H1 (cell line): ENCODE data around the gene POM121C. TPM values are rescaled to one million over a fixed set of nuclear protein-coding genes. Genes with fewer than 3 reads are reported as not detected.
"Not testable (repeated sequence)": the region's sequence is repeated elsewhere in the genome, so short reads cannot be mapped to it uniquely, and the experiment has no call there.

Experiments
- CTCF ChIA-PET: fragments of 300-600 bp; sonication (Branson Sonifier 250); formaldehyde crosslinking; loops from one replicate; lab custom pipeline; 2021; ENCODE audit not compliant: partially characterized antibody; lab: Charles Lee
- POLR2A ChIA-PET: fragments of 300-600 bp; sonication (Branson Sonifier 250); formaldehyde crosslinking; loops from one replicate; lab custom pipeline; 2021; ENCODE audit warnings: inconsistent platforms; ENCODE audit not compliant: partially characterized antibody; lab: Charles Lee
- DNase-seq, 2 experiments: peaks; one replicate each; pipeline versions ENCODE4 v3.0.0 to v3.0.0-alpha.2; 2010 to 2022; ENCODE audit warnings: low spot score in 2 of 2, low read depth in 1 of 2, mixed read lengths in 1 of 2
- FAIRE-seq: peaks from 2 replicates; lab custom pipeline; 2011; peaks lifted over from hg19 to GRCh38; lab: Jason Lieb, UNC
- H2AFZ ChIP-seq: 2 replicates; pipeline ENCODE4 v1.8.1; 2012; ENCODE audit warnings: low read length, inconsistent platforms
- H2AK5ac ChIP-seq: 2 replicates; pipeline ENCODE4 v1.6.1; 2013; ENCODE audit warnings: low read depth, low read length
- H2BK120ac ChIP-seq: replicated peaks from 2 replicates; pipeline ENCODE3; 2013; ENCODE audit warnings: low read depth, low read length, inconsistent platforms
- H2BK12ac ChIP-seq: 2 replicates; pipeline ENCODE4 v1.6.1; 2013; ENCODE audit warnings: low read depth, low read length
- H2BK15ac ChIP-seq: 2 replicates; pipeline ENCODE4 v1.6.1; 2013; ENCODE audit warnings: low read length
- H2BK20ac ChIP-seq: 2 replicates; pipeline ENCODE4 v1.6.1; 2013; ENCODE audit warnings: low read length
- H2BK5ac ChIP-seq: 2 replicates; pipeline ENCODE4 v1.6.1; 2013; ENCODE audit warnings: low read depth, low read length
- H3K14ac ChIP-seq: 2 replicates; pipeline ENCODE4 v1.6.1; 2013; ENCODE audit warnings: inconsistent platforms; ENCODE audit not compliant: insufficient read length
- H3K18ac ChIP-seq: 2 replicates; pipeline ENCODE4 v1.6.1; 2013; ENCODE audit warnings: low read length; ENCODE audit errors: extremely low read depth
- H3K23ac ChIP-seq: 2 replicates; pipeline ENCODE4 v1.6.1; 2013; ENCODE audit warnings: inconsistent platforms; ENCODE audit not compliant: insufficient read length
- H3K23me2 ChIP-seq: 2 replicates; pipeline ENCODE4 v1.6.1; 2013; ENCODE audit warnings: low read depth, low read length
- H3K27ac ChIP-seq: 2 replicates; pipeline ENCODE4 v1.6.1; 2011; ENCODE audit warnings: low read depth, low read length, inconsistent platforms
- H3K27me3 ChIP-seq, 4 experiments: replicated peaks in 1 of 4; 1 replicate in 1 of 4; 2 replicates in 3 of 4; pipeline versions ENCODE4 v1.6.1 to v1.8.1; 2011 to 2013; ENCODE audit warnings: low read length in 3 of 4, mild to moderate bottlenecking in 3 of 4, inconsistent platforms in 2 of 4, mixed read lengths in 2 of 4, moderate library complexity in 1 of 4; ENCODE audit not compliant: control insufficient read depth in 3 of 4, insufficient read depth in 3 of 4; ENCODE audit errors: extremely low read depth in 1 of 4
- H3K36me3 ChIP-seq, 4 experiments: 2 replicates each; pipeline versions ENCODE4 v1.6.1 to v1.8.1; 2011 to 2013; ENCODE audit warnings: mild to moderate bottlenecking in 4 of 4, low read length in 3 of 4, moderate library complexity in 2 of 4, control low read depth in 1 of 4, inconsistent platforms in 1 of 4; ENCODE audit not compliant: insufficient read depth in 4 of 4, control insufficient read depth in 2 of 4
- H3K4ac ChIP-seq: replicated peaks from 2 replicates; pipeline ENCODE3; 2013; ENCODE audit warnings: low read length, low read depth, mixed read lengths, inconsistent platforms; ENCODE audit not compliant: insufficient read length
- H3K4me1 ChIP-seq, 4 experiments: replicated peaks in 1 of 4; 1 replicate in 1 of 4; 2 replicates in 3 of 4; pipeline versions ENCODE4 v1.6.1 to v1.8.1; 2011 to 2013; ENCODE audit warnings: low read length in 3 of 4, inconsistent platforms in 2 of 4, mixed read lengths in 1 of 4; ENCODE audit not compliant: insufficient read depth in 4 of 4, control insufficient read depth in 3 of 4
- H3K4me2 ChIP-seq, 2 experiments: 2 replicates each; pipeline versions ENCODE4 v1.6.1 to v1.8.1; 2011 to 2013; ENCODE audit warnings: low read depth in 2 of 2, low read length in 2 of 2, control low read depth in 1 of 2, inconsistent platforms in 1 of 2, mild to moderate bottlenecking in 1 of 2; ENCODE audit not compliant: insufficient read depth in 1 of 2
- H3K4me3 ChIP-seq, 4 experiments: fragments of 200-600, 300-600 bp in 1 of 4; sonication (generic), shearing (Covaris generic), sonication (Bioruptor Twin) in 1 of 4; 2 replicates each; pipeline versions ENCODE4 v1.5.1 to v1.8.1; 2011 to 2016; ENCODE audit warnings: low read length in 4 of 4, low read depth in 3 of 4, control low read depth in 2 of 4, inconsistent platforms in 2 of 4, mild to moderate bottlenecking in 2 of 4, mixed read lengths in 1 of 4, moderate library complexity in 1 of 4; ENCODE audit not compliant: insufficient read depth in 2 of 4; ENCODE audit errors: extremely low read depth in 1 of 4
- H3K56ac ChIP-seq: replicated peaks from 2 replicates; pipeline ENCODE3; 2013; ENCODE audit warnings: low read depth, mild to moderate bottlenecking, mixed read lengths, low read length, inconsistent platforms; ENCODE audit not compliant: insufficient read length
- H3K79me1 ChIP-seq: 2 replicates; pipeline ENCODE4 v1.6.1; 2013; ENCODE audit warnings: low read depth, low read length, control low read depth
- H3K79me2 ChIP-seq, 2 experiments: 2 replicates each; pipeline versions ENCODE4 v1.6.1 to v1.8.1; 2012 to 2013; ENCODE audit warnings: low read length in 2 of 2, mild to moderate bottlenecking in 2 of 2, inconsistent platforms in 1 of 2; ENCODE audit not compliant: insufficient read depth in 2 of 2, control insufficient read depth in 1 of 2
- H3K9ac ChIP-seq, 4 experiments: replicated peaks in 1 of 4; 1 replicate in 1 of 4; 2 replicates in 3 of 4; pipeline versions ENCODE4 v1.6.1 to v1.8.1; 2011 to 2013; ENCODE audit warnings: low read depth in 3 of 4, low read length in 3 of 4, control low read depth in 2 of 4, mild to moderate bottlenecking in 2 of 4, moderate library complexity in 2 of 4, inconsistent platforms in 1 of 4; ENCODE audit errors: extremely low read depth in 1 of 4
- H3K9me3 ChIP-seq, 2 experiments: 2 replicates each; pipeline versions ENCODE4 v1.6.1 to v1.8.1; 2012 to 2013; ENCODE audit warnings: mild to moderate bottlenecking in 2 of 2, moderate library complexity in 2 of 2, control low read depth in 1 of 2, inconsistent platforms in 1 of 2, low read depth in 1 of 2, low read length in 1 of 2, mixed read lengths in 1 of 2; ENCODE audit not compliant: insufficient read depth in 2 of 2
- H4K20me1 ChIP-seq, 2 experiments: replicated peaks in 1 of 2; 2 replicates each; pipeline versions ENCODE3 to v1.8.1; 2011 to 2013; ENCODE audit warnings: inconsistent platforms in 2 of 2, low read length in 2 of 2, mild to moderate bottlenecking in 1 of 2; ENCODE audit not compliant: insufficient read depth in 2 of 2, control insufficient read depth in 1 of 2
- H4K5ac ChIP-seq: 2 replicates; pipeline ENCODE4 v1.6.1; 2013; ENCODE audit warnings: low read length, low read depth, mixed read lengths, inconsistent platforms; ENCODE audit not compliant: insufficient read length
- H4K8ac ChIP-seq: 2 replicates; pipeline ENCODE4 v1.8.0; 2013; ENCODE audit warnings: mild to moderate bottlenecking, moderate library complexity, low read length, inconsistent platforms; ENCODE audit not compliant: insufficient read depth; ENCODE audit errors: extremely low read depth
- H4K91ac ChIP-seq: replicated peaks from 2 replicates; pipeline ENCODE3; 2013; ENCODE audit warnings: low read length, mixed read lengths, inconsistent platforms; ENCODE audit not compliant: insufficient read length
- WGBS, 2 experiments: shearing (Covaris generic) in 1 of 2; methylation state at CpG; one replicate each; pipeline versions ENCODE4 v1.1.6 to v1.1.7; 2013 to 2015; ENCODE audit warnings: low lambda C conversion rate in 2 of 2, mixed read lengths in 2 of 2, inconsistent platforms in 1 of 2, low coverage in 1 of 2, missing lambda C conversion rate in 1 of 2; ENCODE audit not compliant: insufficient replicate concordance in 2 of 2, insufficient coverage in 1 of 2, insufficient read length in 1 of 2; ENCODE audit errors: extremely low coverage in 1 of 2, missing lambda C conversion rate in 1 of 2; 5-methylcytosine and 5-hydroxymethylcytosine counted together
- polyA plus RNA-seq, 7 experiments: library from polyadenylated mRNA; depleted of rRNA in 3 of 7; stranded (reverse) in 5 of 7; unstranded in 2 of 7; fragments of >200 nt in 5 of 7; fragments of 200-250 nt in 2 of 7; gene quantifications; 1 replicate in 5 of 7; 2 replicates in 1 of 7; 4 replicates in 1 of 7; pipeline versions ENCODE4 v1.2.1 to v1.2.3, GENCODE V29; 2011 to 2013; ENCODE audit warnings: missing spikeins in 2 of 7, mixed read lengths in 2 of 7
- total RNA-seq: library from RNA; stranded (reverse); fragmentation: NEBNext Ultra II Directional; extraction: Animal tissue kit (Norgen Biotek cat#: 25700); gene quantifications from 2 replicates; pipeline ENCODE4 v1.2.1, GENCODE V29; 2021

POM121C gene
- total and polyA plus RNA-seq, 2 of the 8 experiments (the other 6 are each of a cell fraction or from before 2014, with no cell fraction given): 16.5 to 58.0 TPM

DNA sequence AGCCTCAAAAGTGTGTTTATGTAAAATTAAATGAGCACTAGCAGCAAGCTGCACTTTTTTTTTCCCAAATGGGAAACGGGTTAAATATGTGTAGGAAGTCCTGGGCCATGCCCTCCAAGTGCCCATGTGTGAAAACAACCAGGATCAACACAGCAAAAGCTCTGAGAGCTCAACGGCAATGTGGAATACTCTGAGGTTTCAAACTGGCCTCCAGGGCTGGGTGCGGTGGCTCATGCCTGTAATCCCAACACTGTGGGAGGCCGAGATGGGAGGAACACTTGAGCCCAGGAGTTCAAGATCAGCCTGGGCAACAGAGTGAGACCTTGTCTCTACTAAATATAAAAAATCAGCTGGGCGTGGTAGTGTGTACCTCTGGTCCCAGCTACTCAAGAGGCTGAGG lies 28.1 kb downstream of the POM121C start:
- H2BK15ac ChIP-seq, H3K4me3 ChIP-seq, H2AFZ ChIP-seq, H3K9ac ChIP-seq, H3K79me1 ChIP-seq, H3K4me2 ChIP-seq, H4K8ac ChIP-seq, H4K5ac ChIP-seq, H3K27ac ChIP-seq, H4K20me1 ChIP-seq, H3K23me2 ChIP-seq, H3K79me2 ChIP-seq, H3K36me3 ChIP-seq, DNase-seq, POLR2A ChIA-PET, H2BK5ac ChIP-seq, H2BK12ac ChIP-seq, H2AK5ac ChIP-seq, H4K91ac ChIP-seq, H2BK20ac ChIP-seq, H3K23ac ChIP-seq, H3K4ac ChIP-seq, H3K9me3 ChIP-seq, FAIRE-seq, H3K4me1 ChIP-seq, H2BK120ac ChIP-seq, H3K56ac ChIP-seq, H3K18ac ChIP-seq, H3K27me3 ChIP-seq, CTCF ChIA-PET, H3K14ac ChIP-seq: not testable (repeated sequence)
- 83% methylated on average over 2 of the region's 5 CpGs; no CpG with 5 or more reads in 1 of the 2 experiments for WGBS, 2 experiments

DNA sequence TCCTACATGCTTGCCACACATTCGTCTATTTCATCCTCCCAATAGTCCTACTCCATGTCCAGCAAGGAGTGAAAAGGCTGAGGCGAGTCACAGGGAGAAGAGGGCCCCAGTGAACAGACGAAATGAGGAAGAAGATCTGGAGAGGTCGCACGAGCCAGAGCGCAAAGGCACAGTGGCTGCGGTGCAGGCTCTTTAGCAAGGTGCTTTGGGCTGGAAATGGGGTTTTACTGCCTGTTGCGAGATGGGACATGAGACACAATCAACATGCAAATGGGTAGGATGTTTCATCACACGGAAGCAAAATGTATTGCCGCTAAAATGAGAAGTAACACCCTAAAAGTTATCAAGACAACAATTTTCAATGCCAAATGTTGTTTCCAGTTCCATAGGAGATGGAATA lies 29.7 kb downstream of the POM121C start:
- H2AFZ ChIP-seq, FAIRE-seq, H3K9ac ChIP-seq, H3K79me1 ChIP-seq, H4K91ac ChIP-seq, H3K18ac ChIP-seq, H3K27me3 ChIP-seq, H4K8ac ChIP-seq, H3K9me3 ChIP-seq, H3K79me2 ChIP-seq, H3K4ac ChIP-seq, H2BK15ac ChIP-seq, H3K56ac ChIP-seq, H3K4me2 ChIP-seq, H2BK120ac ChIP-seq, CTCF ChIA-PET, H2BK12ac ChIP-seq, POLR2A ChIA-PET, H4K20me1 ChIP-seq, H3K4me1 ChIP-seq, H3K23me2 ChIP-seq, H2BK5ac ChIP-seq, H3K14ac ChIP-seq, H2AK5ac ChIP-seq, H4K5ac ChIP-seq, H3K23ac ChIP-seq, DNase-seq, H2BK20ac ChIP-seq, H3K4me3 ChIP-seq, H3K36me3 ChIP-seq, H3K27ac ChIP-seq: not testable (repeated sequence)
- WGBS, 2 experiments: 96% methylated on average over 7 of the region's 10 CpGs; no CpG with 5 or more reads in 1 of the 2 experiments
